ENCODE data around the gene KIAA1217. TPM values are rescaled to one million over a fixed set of nuclear protein-coding genes. Genes with fewer than 3 reads are reported as not detected.

KIAA1217 gene
- total RNA-seq, 1 experiment from 2014 or later, result 18.6 TPM

DNA sequence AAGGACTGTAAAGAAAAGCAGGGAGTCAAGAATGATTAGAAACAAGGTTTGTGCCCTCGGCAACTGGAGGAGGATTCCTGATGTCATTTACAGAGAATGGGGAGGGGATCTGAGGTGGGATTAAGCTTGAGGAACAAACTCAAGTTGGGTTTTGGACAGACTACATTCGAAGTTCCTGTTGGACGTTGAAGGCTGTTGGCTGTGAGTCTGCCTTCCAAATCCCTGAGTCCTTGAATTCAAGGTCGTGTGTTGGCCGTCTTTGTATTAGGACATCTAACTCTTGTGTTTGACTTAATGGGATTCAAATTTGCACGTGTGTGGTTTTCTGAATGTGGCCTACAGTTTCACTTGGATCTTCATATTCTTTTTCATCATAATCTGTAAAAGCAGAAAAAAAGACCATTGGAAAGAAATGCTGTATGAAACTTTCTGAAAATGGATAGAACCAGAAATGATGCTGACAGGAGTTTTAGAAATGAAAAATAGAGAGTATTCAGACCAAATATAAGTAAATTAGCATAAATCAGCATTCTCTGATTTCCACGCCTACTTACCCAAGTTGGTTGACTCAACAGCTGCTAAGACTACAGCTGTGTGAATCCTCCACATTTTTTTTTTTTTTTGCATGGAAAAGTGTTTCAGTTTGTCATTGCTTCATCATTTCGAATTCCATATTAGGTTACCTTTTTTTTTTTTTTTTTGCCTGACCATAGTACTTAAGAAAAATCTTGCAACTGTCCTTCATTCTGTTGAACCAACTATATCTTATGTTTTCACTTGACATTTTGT lies 94.8 kb downstream of the KIAA1217 start:
- Histone ChIP-seq H4K91ac (ENCODE audit: insufficient read length, low read depth, low read length) (no peak overlapping the region), H3K79me2 (ENCODE audit: insufficient read depth, low read length) (no peaks in the 10 kb centered on the region), H2BK5ac (ENCODE audit: insufficient read length, low read length) (no peak overlapping the region), H2BK20ac (ENCODE audit: low read depth, low read length, poor library complexity, severe bottlenecking) (no peak overlapping the region), H3K56ac (ENCODE audit: insufficient read length, low read depth, low read length) (no peak overlapping the region), H3K23me2 (ENCODE audit: insufficient read length, low read depth, low read length, poor library complexity, severe bottlenecking) (no peaks in the 10 kb centered on the region), H2AFZ (ENCODE audit: low read length) (no peak overlapping the region), H2BK120ac (ENCODE audit: low read depth, low read length, poor library complexity, severe bottlenecking) (no peak overlapping the region), H3K14ac (ENCODE audit: insufficient read depth, low read length) (no peak overlapping the region), H3K27me3 (ENCODE audit: insufficient read depth, low read length) (no peaks in the 10 kb centered on the region), H3K4ac (ENCODE audit: low read depth, low read length) (no peak overlapping the region), H3K9me3 (ENCODE audit: control insufficient read depth, low read depth, low read length) (no peaks in the 10 kb centered on the region), H4K20me1 (ENCODE audit: control insufficient read depth, insufficient read depth, insufficient read length) (no peaks in the 10 kb centered on the region), H3K4me1 (ENCODE audit: insufficient read depth, low read length) (no peaks in the 10 kb centered on the region), H3K27ac (ENCODE audit: insufficient read length, low read depth, low read length) (no peak overlapping the region), H3T11ph (ENCODE audit: low read length) (no peak overlapping the region), H4K5ac (ENCODE audit: insufficient read length, low read depth, low read length) (no peak overlapping the region), H3K4me2 (ENCODE audit: insufficient read depth, insufficient read length, low read length) (no peak overlapping the region), H2BK12ac (ENCODE audit: insufficient read length, low read depth, low read length) (no peak overlapping the region), H3K18ac (ENCODE audit: insufficient read length, low read depth, low read length) (no peak overlapping the region), H2AK5ac (ENCODE audit: insufficient read length, low read length) (no peak overlapping the region), H3K79me1 (ENCODE audit: insufficient read depth, low read depth, low read length, poor library complexity, severe bottlenecking) (no peaks in the 10 kb centered on the region), H3K9ac (ENCODE audit: extremely low read depth, insufficient read length, low read length) (no peak overlapping the region), H4K8ac (replicated peaks; ENCODE audit: insufficient read length, low read depth, low read length) (no peak overlapping the region), H2BK15ac (ENCODE audit: low read depth, low read length) (no peak overlapping the region), H3K23ac (ENCODE audit: insufficient read length, low read depth, low read length) (no peak overlapping the region)
- no CpG with 5 or more reads among the region's 8 CpGs for WGBS (ENCODE audit: extremely low coverage, insufficient read length, low lambda C conversion rate)
- H3K27ac Mint-ChIP-seq, result no peak overlapping the region; a peak in 1 of 7 replicates
- H3K4me3 Mint-ChIP-seq, result no peak overlapping the region
- H3K27me3 Mint-ChIP-seq (ENCODE audit: low read depth), result no peaks in the 10 kb centered on the region
- TF ChIP-seq, protein P1, sequence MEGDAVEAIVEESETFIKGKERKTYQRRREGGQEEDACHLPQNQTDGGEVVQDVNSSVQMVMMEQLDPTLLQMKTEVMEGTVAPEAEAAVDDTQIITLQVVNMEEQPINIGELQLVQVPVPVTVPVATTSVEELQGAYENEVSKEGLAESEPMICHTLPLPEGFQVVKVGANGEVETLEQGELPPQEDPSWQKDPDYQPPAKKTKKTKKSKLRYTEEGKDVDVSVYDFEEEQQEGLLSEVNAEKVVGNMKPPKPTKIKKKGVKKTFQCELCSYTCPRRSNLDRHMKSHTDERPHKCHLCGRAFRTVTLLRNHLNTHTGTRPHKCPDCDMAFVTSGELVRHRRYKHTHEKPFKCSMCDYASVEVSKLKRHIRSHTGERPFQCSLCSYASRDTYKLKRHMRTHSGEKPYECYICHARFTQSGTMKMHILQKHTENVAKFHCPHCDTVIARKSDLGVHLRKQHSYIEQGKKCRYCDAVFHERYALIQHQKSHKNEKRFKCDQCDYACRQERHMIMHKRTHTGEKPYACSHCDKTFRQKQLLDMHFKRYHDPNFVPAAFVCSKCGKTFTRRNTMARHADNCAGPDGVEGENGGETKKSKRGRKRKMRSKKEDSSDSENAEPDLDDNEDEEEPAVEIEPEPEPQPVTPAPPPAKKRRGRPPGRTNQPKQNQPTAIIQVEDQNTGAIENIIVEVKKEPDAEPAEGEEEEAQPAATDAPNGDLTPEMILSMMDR (conservative IDR thresholded peaks at IDR 0.05), result no peak
- H3K9me3 Mint-ChIP-seq, result no peaks in the 10 kb centered on the region; a peak in 1 of 5 replicates
- H3K4me1 Mint-ChIP-seq, result peaks cover 16 to 17% of the 10 kb centered on the region in 2 experiments
- H3K36me3 Mint-ChIP-seq (ENCODE audit: insufficient read depth in 1 of 3, low read depth in 3 of 3), result no peaks in the 10 kb centered on the region
- no peak for DNase-seq

All from H9 (cell line).